K562 (cell line): Measurements from ENCODE around the gene HS2ST1. TPM values are rescaled to one million over a fixed set of nuclear protein-coding genes. Genes with fewer than 3 reads are reported as not detected.

Source experiments
- AFF1 ChIP-seq, 2 experiments: fragments of 450-650 bp; IDR thresholded peaks; 2 replicates each; pipeline ENCODE4 v1.6.1; 2018; ENCODE audit warnings: mild to moderate bottlenecking in 2 of 2, low read depth in 1 of 2; ENCODE audit not compliant: partially characterized antibody in 2 of 2
- EHMT2 ChIP-seq: fragments of 450-650 bp; IDR thresholded peaks from 2 replicates; pipeline ENCODE4 v1.6.1; 2018; ENCODE audit warnings: antibody characterized with exemption
- ETS2 ChIP-seq: IDR thresholded peaks from 2 replicates; pipeline ENCODE4 v1.6.1; 2016; ENCODE audit warnings: borderline replicate concordance, missing genetic modification characterization, mild to moderate bottlenecking, moderate library complexity, missing compliant biosample characterization; ENCODE audit not compliant: poor library complexity, severe bottlenecking
- JUNB ChIP-seq: fragments of 450-650 bp; formaldehyde crosslinking; conservative IDR thresholded peaks from 2 replicates; pipeline ENCODE4 v1.4.0; 2020; ENCODE audit warnings: mild to moderate bottlenecking
- KAT7 ChIP-seq: sonication (generic); formaldehyde crosslinking; IDR thresholded peaks from 2 replicates; pipeline ENCODE4 v1.8.0; 2022; ENCODE audit warnings: missing genetic modification reagents, mild to moderate bottlenecking, borderline replicate concordance
- NCOA4 ChIP-seq: fragments of 450-650 bp; IDR thresholded peaks from 2 replicates; pipeline ENCODE4 v1.6.1; 2018; ENCODE audit warnings: mild to moderate bottlenecking; ENCODE audit not compliant: partially characterized antibody
- RAD21 ChIP-seq, 2 experiments: fragments of 250-450 bp in 1 of 2; fragments of 450-650 bp in 1 of 2; sonication (Bioruptor Pico) in 1 of 2; formaldehyde crosslinking in 1 of 2; IDR thresholded peaks in 1 of 2; conservative IDR thresholded peaks in 1 of 2; 2 replicates each; pipeline versions ENCODE4 v1.4.0 to v1.8.0; 2020 to 2022; ENCODE audit warnings: mild to moderate bottlenecking in 2 of 2, moderate library complexity in 1 of 2
- RFX7 ChIP-seq: fragments of 250-450 bp; sonication (Bioruptor Pico); IDR thresholded peaks from 2 replicates; pipeline ENCODE4 v1.5.1; 2021; ENCODE audit warnings: mild to moderate bottlenecking
- RREB1 ChIP-seq: fragments of 250-450 bp; sonication (Bioruptor Pico); IDR thresholded peaks from 2 replicates; pipeline ENCODE4 v1.4.0; 2020
- TAF7 ChIP-seq: fragments of 450-650 bp; IDR thresholded peaks from 2 replicates; pipeline ENCODE4 v1.6.1; 2016; ENCODE audit warnings: missing genetic modification characterization, missing compliant biosample characterization
- ZBTB7A ChIP-seq: IDR thresholded peaks from 2 replicates; pipeline ENCODE4 v1.6.1; 2011; ENCODE audit warnings: low read depth, mild to moderate bottlenecking, low read length, moderate library complexity, borderline replicate concordance; ENCODE audit not compliant: control insufficient read depth
- ZNF174 ChIP-seq: fragments of 250-450 bp; sonication (Bioruptor Pico); IDR thresholded peaks from 2 replicates; pipeline ENCODE4 v1.4.0; 2020; ENCODE audit warnings: mild to moderate bottlenecking
- ZNF224 ChIP-seq: sonication (generic); formaldehyde crosslinking; IDR thresholded peaks from 2 replicates; pipeline ENCODE4 v1.8.0; 2022; ENCODE audit warnings: mild to moderate bottlenecking, missing genetic modification reagents
- ZNF253 ChIP-seq: fragments of 250-450 bp; sonication (Bioruptor Pico); conservative IDR thresholded peaks from 2 replicates; pipeline ENCODE4 v1.6.1; 2021; ENCODE audit warnings: mild to moderate bottlenecking
- ZNF3 ChIP-seq: fragments of 250-450 bp; sonication (Bioruptor Pico); IDR thresholded peaks from 2 replicates; pipeline ENCODE4 v1.5.0; 2021; ENCODE audit warnings: mild to moderate bottlenecking, moderate library complexity
- polyA plus RNA-seq, 8 experiments: library from polyadenylated mRNA; depleted of rRNA in 4 of 8; stranded (reverse) in 5 of 8; unstranded in 3 of 8; fragments of >200 nt; fragmentation: Nextera tagmentation in 2 of 8; fragmentation: Illumina TruSeq in 1 of 8; extraction: Ambion mirVana in 2 of 8; extraction: Trizol in 1 of 8; gene quantifications; 2 replicates each; pipeline versions ENCODE4 v1.2.1 to v1.2.3, GENCODE V29; 2011 to 2014; ENCODE audit warnings: inconsistent platforms in 1 of 8, missing spikeins in 1 of 8
- total RNA-seq, 7 experiments: library from RNA; depleted of rRNA in 6 of 7; stranded (reverse); fragments of >200 nt in 6 of 7; fragmentation: Illumina TruSeq in 2 of 7; extraction: Trizol in 2 of 7; gene quantifications; 2 replicates each; pipeline versions ENCODE4 v1.2.1 to v1.2.3, GENCODE V29; 2011 to 2021; ENCODE audit warnings: low replicate concordance in 1 of 7
- TF ChIP-seq, protein P1 (sequence below): fragments of 450-650 bp; IDR thresholded peaks from 2 replicates; pipeline ENCODE4 v1.6.1; 2018; ENCODE audit warnings: mild to moderate bottlenecking, low read depth; ENCODE audit not compliant: partially characterized antibody

The HS2ST1 gene
- total and polyA plus RNA-seq, 9 of the 15 experiments (the other 6 are each of a cell fraction or from before 2014, with no cell fraction given) = 7.7 to 43.3 (median 25.8) TPM

DNA sequence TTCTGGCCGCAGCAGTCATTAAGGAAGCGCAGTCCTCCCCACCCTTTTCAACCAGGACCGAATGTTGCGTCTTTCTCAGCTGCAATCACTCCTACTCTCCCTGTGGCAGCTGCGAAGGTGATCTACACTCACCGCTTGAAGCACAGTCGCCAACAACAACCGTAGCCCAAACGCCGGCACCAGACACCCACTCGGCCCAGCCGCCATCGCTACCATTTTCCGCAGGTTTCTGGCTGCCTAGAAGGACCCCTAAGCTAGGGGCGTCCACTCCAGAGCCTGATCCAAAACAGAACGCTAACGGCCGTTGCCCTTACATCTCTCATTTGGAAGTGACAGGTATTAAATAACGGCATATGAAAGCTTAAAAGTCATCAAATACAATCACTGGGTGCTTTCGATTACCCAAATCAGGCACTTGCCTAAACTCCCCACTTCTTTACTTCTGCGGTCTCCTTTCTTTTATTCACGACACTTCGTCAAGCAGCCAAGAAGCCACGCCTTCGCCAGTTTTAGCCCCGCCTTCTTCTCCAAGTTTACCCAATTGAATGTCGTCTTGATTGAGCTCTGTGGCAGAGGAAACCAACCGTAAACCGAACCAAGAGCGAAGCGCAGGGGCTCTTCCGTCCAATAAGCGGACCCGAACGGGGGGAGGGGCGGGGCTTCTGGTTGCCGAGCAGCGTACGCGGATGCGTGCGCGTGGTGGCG lies 387 bp upstream of the HS2ST1 start, which contains the start of gene SELENOF (continued):
- 0 out of 4 replicates have a peak, but pooled peaks of 1 of the 2 experiments have one; percentile 23 for TF ChIP-seq RAD21 (CRISPR knock-in tag; conservative IDR thresholded peaks at IDR 0.05 in 1 of 2, IDR thresholded peaks at IDR 0.05 in 1 of 2)
- no peak for TF ChIP-seq ZBTB7A
- TF ChIP-seq ZNF253 (CRISPR knock-in tag) = no peak
- TF ChIP-seq AFF1 (IDR thresholded peaks at IDR 0.05; ENCODE audit: low read depth in 1 of 2, partially characterized antibody in 2 of 2) = peak in 1 of 2 experiments; percentile 59
- no peak for TF ChIP-seq RREB1 (CRISPR knock-in tag)
- TF ChIP-seq RFX7 = no peak
- TF ChIP-seq ZNF174 (CRISPR knock-in tag) = no peak
- TF ChIP-seq TAF7 (tag) = peak; percentile 97
- TF ChIP-seq ZNF3 = no peak
- no peak for TF ChIP-seq ZNF224 (CRISPR knock-in tag)
- TF ChIP-seq KAT7 (CRISPR knock-in tag) = no peak
- TF ChIP-seq, protein P1, sequence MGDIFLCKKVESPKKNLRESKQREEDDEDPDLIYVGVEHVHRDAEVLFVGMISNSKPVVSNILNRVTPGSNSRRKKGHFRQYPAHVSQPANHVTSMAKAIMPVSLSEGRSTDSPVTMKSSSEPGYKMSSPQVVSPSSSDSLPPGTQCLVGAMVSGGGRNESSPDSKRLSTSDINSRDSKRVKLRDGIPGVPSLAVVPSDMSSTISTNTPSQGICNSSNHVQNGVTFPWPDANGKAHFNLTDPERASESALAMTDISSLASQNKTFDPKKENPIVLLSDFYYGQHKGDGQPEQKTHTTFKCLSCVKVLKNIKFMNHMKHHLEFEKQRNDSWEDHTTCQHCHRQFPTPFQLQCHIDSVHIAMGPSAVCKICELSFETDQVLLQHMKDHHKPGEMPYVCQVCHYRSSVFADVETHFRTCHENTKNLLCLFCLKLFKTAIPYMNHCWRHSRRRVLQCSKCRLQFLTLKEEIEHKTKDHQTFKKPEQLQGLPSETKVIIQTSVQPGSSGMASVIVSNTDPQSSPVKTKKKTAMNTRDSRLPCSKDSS = no peak
- TF ChIP-seq EHMT2 = no peak
- no peak for TF ChIP-seq ETS2 (tag)
- TF ChIP-seq JUNB (CRISPR knock-in tag) = no peak
- no peak for TF ChIP-seq NCOA4
